ENCODE results near the gene CENPM. TPM values are rescaled to one million over a fixed set of nuclear protein-coding genes. Genes with fewer than 3 reads are reported as not detected.

The CENPM gene, protein sequence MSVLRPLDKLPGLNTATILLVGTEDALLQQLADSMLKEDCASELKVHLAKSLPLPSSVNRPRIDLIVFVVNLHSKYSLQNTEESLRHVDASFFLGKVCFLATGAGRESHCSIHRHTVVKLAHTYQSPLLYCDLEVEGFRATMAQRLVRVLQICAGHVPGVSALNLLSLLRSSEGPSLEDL
- 33.7 and 41.1 TPM in 2 replicates for total RNA-seq

GRCh38 chr22:41946629-41947423 lies at the start of gene CENPM:
Gene CENPM (minus strand): TSS chr22:41947152. CDS start chr22:41947076, 76 bp downstream.

GRCh38 chr22:41969110-41969646 lies 22.2 kb upstream of the CENPM start, which contains the start of gene SEPTIN3:
Gene SEPTIN3 (plus strand): TSS chr22:41969443. CDS start chr22:41971493, 2,050 bp downstream.

DNA sequence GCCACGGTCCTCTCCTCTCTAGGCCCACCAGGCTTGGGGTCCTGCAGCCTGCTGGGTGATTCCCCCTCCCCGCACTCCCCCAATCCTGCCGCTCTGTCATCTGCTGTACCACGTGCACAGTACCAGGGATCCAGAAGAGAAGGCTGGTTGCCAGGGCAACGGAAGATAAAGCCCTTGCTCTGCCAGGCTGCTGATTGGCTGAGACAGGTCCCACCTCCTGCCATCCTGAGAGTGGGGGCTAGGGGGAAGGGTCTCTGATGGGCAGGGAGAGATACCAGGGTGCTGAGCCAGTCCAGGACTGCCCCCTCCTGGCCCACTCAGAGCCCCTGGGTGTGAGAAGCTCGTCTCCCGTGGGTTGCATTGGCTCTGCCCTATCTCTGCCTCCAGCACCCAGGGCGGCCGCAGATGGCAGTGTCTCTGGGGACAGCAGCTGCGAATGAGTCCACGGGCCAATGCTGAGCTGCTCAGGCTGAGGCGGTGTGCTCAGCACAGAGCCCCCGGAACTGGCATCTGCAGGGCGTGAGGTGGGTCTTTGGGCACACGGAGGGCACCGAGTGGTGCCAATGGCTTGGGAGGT lies 5.0 kb upstream of the CENPM start, which contains the start of gene SMIM45:
SMIM45 (plus strand) TSS at position 253 of the 577 bp plus-strand sequence.

GRCh38 chr22:41915035-41915785 lies 31.7 kb downstream of the CENPM start, which contains the start of gene SHISA8:
Gene SHISA8 (minus strand): TSS chr22:41915074. CDS start chr22:41914667, 407 bp downstream.

Other genes with a start within 250 kb of the CENPM start
- gene MEI1, start 247.6 kb downstream of the CENPM start, total RNA-seq = 0.54 and 2.2 TPM in 2 replicates
- 5.3 and 7.8 TPM in 2 replicates for gene CCDC134, start 146.5 kb downstream of the CENPM start, total RNA-seq
- gene SREBF2, start 114.0 kb downstream of the CENPM start, total RNA-seq = 59.4 and 60.4 TPM in 2 replicates
- not detected in 2 replicates for gene SHISA8, start 32.1 kb downstream of the CENPM start, total RNA-seq
- gene TNFRSF13C, start 20.3 kb downstream of the CENPM start, total RNA-seq = 0.15 and 0.20 TPM in 2 replicates
- gene SEPTIN3, start 22.3 kb upstream of the CENPM start, total RNA-seq = not detected in 2 replicates
- gene WBP2NL, start 51.6 kb upstream of the CENPM start, total RNA-seq = 0.07 TPM in 1 of 2 replicates, not detected in the other
- gene NAGA, start 123.7 kb upstream of the CENPM start, total RNA-seq = 57.2 and 64.5 TPM in 2 replicates
- gene PHETA2, start 127.1 kb upstream of the CENPM start, total RNA-seq = 12.5 and 14.0 TPM in 2 replicates
- gene SMDT1, start 132.5 kb upstream of the CENPM start, total RNA-seq = 2.3 and 4.3 TPM in 2 replicates
- 75.2 and 91.4 TPM in 2 replicates for gene NDUFA6, start 143.6 kb upstream of the CENPM start, total RNA-seq
- gene CYP2D6, start 183.7 kb upstream of the CENPM start, total RNA-seq = not detected in 2 replicates